Neural cell (in vitro differentiated cells): ENCODE data around the gene MAGI1.

Experiments
- EP300 ChIP-seq: fragments of 450-650 bp; conservative IDR thresholded peaks from 2 replicates; pipeline ENCODE4 v1.6.1; 2014; ENCODE audit warnings: antibody characterized with exemption, mild to moderate bottlenecking, moderate library complexity; ENCODE audit not compliant: poor library complexity, severe bottlenecking
- EZH2 ChIP-seq: fragments of 200-600, 300-800 bp; shearing (Covaris generic), sonication (generic); IDR thresholded peaks from 2 replicates; pipeline ENCODE4 v1.6.1; 2014; ENCODE audit warnings: antibody characterized with exemption, low read length, borderline replicate concordance, mild to moderate bottlenecking; ENCODE audit not compliant: insufficient read depth, poor library complexity, severe bottlenecking
- MXI1 ChIP-seq: fragments of 450-650 bp; conservative IDR thresholded peaks from 2 replicates; pipeline ENCODE4 v1.6.1; 2014; ENCODE audit warnings: antibody characterized with exemption, mild to moderate bottlenecking; ENCODE audit not compliant: poor library complexity, severe bottlenecking
- POLR2AphosphoS5 ChIP-seq: IDR thresholded peaks from 2 replicates; pipeline ENCODE4 v1.6.1; 2012
- SMC3 ChIP-seq: fragments of 450-650 bp; conservative IDR thresholded peaks from 2 replicates; pipeline ENCODE4 v1.6.1; 2014; ENCODE audit warnings: antibody characterized with exemption, mild to moderate bottlenecking, moderate library complexity; ENCODE audit not compliant: poor library complexity
- TAF1 ChIP-seq: IDR thresholded peaks from 2 replicates; pipeline ENCODE4 v1.6.1; 2012; ENCODE audit warnings: low read depth
- TF ChIP-seq, protein P1 (sequence below): fragments of 450-650 bp; IDR thresholded peaks from 2 replicates; pipeline ENCODE4 v1.5.1; 2014; ENCODE audit warnings: antibody characterized with exemption, mild to moderate bottlenecking, moderate library complexity; ENCODE audit not compliant: poor library complexity, severe bottlenecking
- TF ChIP-seq, protein P2 (sequence below): IDR thresholded peaks from 2 replicates; pipeline ENCODE4 v1.6.1; 2012; ENCODE audit warnings: borderline replicate concordance

DNA sequence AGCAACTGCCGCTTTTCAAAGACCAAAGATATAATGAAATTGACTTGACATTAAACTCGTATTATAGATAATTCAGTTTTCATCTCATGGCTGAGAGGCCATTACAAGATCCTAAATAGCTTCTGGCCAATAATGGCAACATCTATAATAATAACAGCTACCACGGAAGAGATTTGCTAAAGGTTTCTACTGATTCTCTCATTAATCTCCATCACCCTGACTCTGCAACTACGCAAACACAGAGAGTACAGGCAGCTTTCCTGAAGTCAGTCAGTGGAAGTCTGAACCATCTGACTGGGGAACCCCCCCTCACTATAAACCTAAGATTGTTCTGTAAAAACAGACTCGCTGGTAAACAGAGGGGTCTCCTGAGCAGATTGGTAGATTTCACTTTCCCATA lies 257.1 kb downstream of the MAGI1 start:
- TF ChIP-seq, protein P1, sequence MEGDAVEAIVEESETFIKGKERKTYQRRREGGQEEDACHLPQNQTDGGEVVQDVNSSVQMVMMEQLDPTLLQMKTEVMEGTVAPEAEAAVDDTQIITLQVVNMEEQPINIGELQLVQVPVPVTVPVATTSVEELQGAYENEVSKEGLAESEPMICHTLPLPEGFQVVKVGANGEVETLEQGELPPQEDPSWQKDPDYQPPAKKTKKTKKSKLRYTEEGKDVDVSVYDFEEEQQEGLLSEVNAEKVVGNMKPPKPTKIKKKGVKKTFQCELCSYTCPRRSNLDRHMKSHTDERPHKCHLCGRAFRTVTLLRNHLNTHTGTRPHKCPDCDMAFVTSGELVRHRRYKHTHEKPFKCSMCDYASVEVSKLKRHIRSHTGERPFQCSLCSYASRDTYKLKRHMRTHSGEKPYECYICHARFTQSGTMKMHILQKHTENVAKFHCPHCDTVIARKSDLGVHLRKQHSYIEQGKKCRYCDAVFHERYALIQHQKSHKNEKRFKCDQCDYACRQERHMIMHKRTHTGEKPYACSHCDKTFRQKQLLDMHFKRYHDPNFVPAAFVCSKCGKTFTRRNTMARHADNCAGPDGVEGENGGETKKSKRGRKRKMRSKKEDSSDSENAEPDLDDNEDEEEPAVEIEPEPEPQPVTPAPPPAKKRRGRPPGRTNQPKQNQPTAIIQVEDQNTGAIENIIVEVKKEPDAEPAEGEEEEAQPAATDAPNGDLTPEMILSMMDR = no peak
- TF ChIP-seq EZH2 (no peak), TAF1 (no peak), MXI1 (no peak), EP300 (no peak), POLR2AphosphoS5 (no peak), SMC3 (no peak)
- TF ChIP-seq, protein P2, sequence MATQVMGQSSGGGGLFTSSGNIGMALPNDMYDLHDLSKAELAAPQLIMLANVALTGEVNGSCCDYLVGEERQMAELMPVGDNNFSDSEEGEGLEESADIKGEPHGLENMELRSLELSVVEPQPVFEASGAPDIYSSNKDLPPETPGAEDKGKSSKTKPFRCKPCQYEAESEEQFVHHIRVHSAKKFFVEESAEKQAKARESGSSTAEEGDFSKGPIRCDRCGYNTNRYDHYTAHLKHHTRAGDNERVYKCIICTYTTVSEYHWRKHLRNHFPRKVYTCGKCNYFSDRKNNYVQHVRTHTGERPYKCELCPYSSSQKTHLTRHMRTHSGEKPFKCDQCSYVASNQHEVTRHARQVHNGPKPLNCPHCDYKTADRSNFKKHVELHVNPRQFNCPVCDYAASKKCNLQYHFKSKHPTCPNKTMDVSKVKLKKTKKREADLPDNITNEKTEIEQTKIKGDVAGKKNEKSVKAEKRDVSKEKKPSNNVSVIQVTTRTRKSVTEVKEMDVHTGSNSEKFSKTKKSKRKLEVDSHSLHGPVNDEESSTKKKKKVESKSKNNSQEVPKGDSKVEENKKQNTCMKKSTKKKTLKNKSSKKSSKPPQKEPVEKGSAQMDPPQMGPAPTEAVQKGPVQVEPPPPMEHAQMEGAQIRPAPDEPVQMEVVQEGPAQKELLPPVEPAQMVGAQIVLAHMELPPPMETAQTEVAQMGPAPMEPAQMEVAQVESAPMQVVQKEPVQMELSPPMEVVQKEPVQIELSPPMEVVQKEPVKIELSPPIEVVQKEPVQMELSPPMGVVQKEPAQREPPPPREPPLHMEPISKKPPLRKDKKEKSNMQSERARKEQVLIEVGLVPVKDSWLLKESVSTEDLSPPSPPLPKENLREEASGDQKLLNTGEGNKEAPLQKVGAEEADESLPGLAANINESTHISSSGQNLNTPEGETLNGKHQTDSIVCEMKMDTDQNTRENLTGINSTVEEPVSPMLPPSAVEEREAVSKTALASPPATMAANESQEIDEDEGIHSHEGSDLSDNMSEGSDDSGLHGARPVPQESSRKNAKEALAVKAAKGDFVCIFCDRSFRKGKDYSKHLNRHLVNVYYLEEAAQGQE = no peak
